Right cardiac atrium (tissue), 5 donors: Measurements from ENCODE around the gene MAD1L1. TPM values are rescaled to one million over a fixed set of nuclear protein-coding genes. Genes with fewer than 3 reads are reported as not detected.
"Not testable (repeated sequence)": the region's sequence is repeated elsewhere in the genome, so short reads cannot be mapped to it uniquely, and the experiment has no call there.

ENCODE experiments used
- ATAC-seq, 2 donors: fragments of 200-7000 bp; cut with Tn5 transposase; one replicate each; pipeline versions ENCODE4 v1.8.0 to v1.9.1; 2020; ENCODE audit warnings: moderate library complexity in 2 of 2, mild to moderate bottlenecking in 1 of 2
- DNase-seq, 3 donors: peaks; one replicate each; pipeline ENCODE4 v3.0.0-alpha.2; 2020
- H3K27ac ChIP-seq: one replicate; pipeline ENCODE4 v1.5.1; 2013; ENCODE audit warnings: mild to moderate bottlenecking, low read length, control low read depth, moderate library complexity
- H3K27me3 ChIP-seq: one replicate; pipeline ENCODE4 v1.6.1; 2013; ENCODE audit not compliant: control insufficient read depth, insufficient read depth
- H3K4me1 ChIP-seq: one replicate; pipeline ENCODE4 v1.6.1; 2013; ENCODE audit warnings: low read length; ENCODE audit not compliant: control insufficient read depth, insufficient read depth
- H3K4me3 ChIP-seq: one replicate; pipeline ENCODE4 v1.5.1; 2013; ENCODE audit warnings: low read length, control low read depth
- H3K9me3 ChIP-seq: one replicate; pipeline ENCODE4 v1.6.1; 2013; ENCODE audit warnings: low read length; ENCODE audit not compliant: control insufficient read depth
- WGBS: extraction: QIAGEN DNeasy Blood & Tissue Kit; methylation state at CpG from one replicate; pipeline ENCODE4 v1.1.7; 2013; 5-methylcytosine and 5-hydroxymethylcytosine counted together
- intact Hi-C, 4 donors: fragments of 100-400 bp; cut with DNase I; formaldehyde crosslinking; loops; one replicate each; pipeline versions ENCODE4 v1.11.0 to v1.14.0; 2022 to 2023
- polyA plus RNA-seq: library from polyadenylated mRNA; stranded (reverse); fragments of 200-250 nt; gene quantifications from one replicate; pipeline ENCODE4 v1.2.3, GENCODE V29; 2013
- total RNA-seq, 4 donors: library from RNA; stranded (reverse); fragmentation: NEBNext Ultra II Directional; extraction: Animal tissue kit (Norgen Biotek cat#: 25700); gene quantifications; one replicate each; pipeline ENCODE4 v1.2.1, GENCODE V29; 2021
- donor health status: healthy with polysubstance abuse.
- donor health status: DM: no; HTN: yes; CAD: no.
- donor health status: DM: no; HTN: no; CAD: no.
- donor health status: DM: no; HTN: yes; CAD: no; lungs with severe emphysema.
- donor health status: DM: yes; HTN: yes; CAD: no.

Gene MAD1L1
- total and polyA plus RNA-seq, 5 donors = 15.3 to 41.0 (median 33.7) TPM

DNA sequence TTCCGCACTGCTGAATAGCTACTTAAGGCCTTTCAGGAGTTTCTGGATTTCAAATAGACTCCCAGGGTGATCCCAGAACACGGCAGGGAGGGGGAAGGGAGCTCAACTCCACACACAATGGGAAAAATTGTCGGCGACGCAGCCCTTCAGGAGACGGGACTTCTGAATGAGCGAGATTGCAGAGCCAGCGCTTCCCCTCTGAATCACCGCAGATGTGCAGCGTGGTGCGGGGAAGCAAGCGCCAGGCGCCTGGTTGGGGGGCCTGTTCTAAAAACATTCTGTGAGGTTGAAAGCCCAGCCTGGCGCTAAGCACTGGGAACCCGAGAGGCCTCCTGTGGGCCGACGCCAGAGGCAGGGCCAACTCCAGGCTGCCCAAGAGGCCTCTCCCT lies 163.3 kb downstream of the MAD1L1 start:
- H3K27ac ChIP-seq = no peak overlapping the region
- intact Hi-C loops = no loop called here
- H3K4me1 ChIP-seq = no peaks in the 10 kb centered on the region
- WGBS = 69% methylated on average over 17 of the region's 17 CpGs
- H3K9me3 ChIP-seq = no peaks in the 10 kb centered on the region
- no peak overlapping the region for H3K4me3 ChIP-seq
- H3K27me3 ChIP-seq = no peaks in the 10 kb centered on the region
- DNase-seq (no peak), ATAC-seq (no peak)

DNA sequence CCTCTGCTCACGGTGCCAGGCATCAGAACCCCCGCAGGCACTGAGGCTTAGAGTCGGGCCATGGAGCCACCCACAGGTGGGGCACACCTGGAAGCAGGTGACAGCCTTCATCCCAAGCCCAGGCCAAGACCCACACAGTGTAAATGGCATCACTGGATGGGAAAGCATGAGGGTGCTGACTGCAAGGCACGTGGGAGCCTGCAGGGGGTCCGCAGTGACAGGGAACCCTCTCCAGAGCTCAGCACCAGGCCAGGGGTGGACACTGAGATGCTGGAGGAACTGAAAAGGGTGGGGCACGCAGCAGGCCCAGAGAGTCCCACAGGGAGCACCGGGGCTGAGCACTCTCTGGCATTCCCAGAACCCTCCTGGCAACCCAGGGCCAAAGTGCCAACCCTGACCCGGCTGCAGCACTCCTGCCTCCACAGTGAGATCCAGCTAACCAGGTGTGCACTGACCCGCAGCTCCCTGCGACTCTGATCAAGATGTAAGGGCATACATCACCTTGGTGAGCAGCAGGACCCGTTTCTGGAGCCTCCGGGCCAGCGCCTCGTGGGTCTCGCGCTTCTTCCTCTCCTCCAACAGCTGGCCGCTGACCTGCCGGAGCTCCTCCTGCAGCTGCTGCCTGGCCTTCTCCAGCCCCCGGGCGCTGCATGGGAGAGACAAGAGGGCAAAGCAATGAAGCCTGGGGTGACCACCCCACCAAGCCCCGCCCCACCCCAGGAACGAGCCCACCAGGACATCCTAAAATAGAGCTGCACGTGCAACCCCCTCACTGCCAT lies 163.9 kb downstream of the MAD1L1 start:
- intact Hi-C loops = no loop called here
- Histone ChIP-seq H3K9me3 (no peaks in the 10 kb centered on the region), H3K27ac (no peak overlapping the region), H3K27me3 (no peaks in the 10 kb centered on the region), H3K4me1 (peaks cover 1% of the 10 kb centered on the region), H3K4me3 (no peak overlapping the region)
- ATAC-seq (no peak), DNase-seq (no peak)
- WGBS = 85% methylated on average over 23 of the region's 23 CpGs

DNA sequence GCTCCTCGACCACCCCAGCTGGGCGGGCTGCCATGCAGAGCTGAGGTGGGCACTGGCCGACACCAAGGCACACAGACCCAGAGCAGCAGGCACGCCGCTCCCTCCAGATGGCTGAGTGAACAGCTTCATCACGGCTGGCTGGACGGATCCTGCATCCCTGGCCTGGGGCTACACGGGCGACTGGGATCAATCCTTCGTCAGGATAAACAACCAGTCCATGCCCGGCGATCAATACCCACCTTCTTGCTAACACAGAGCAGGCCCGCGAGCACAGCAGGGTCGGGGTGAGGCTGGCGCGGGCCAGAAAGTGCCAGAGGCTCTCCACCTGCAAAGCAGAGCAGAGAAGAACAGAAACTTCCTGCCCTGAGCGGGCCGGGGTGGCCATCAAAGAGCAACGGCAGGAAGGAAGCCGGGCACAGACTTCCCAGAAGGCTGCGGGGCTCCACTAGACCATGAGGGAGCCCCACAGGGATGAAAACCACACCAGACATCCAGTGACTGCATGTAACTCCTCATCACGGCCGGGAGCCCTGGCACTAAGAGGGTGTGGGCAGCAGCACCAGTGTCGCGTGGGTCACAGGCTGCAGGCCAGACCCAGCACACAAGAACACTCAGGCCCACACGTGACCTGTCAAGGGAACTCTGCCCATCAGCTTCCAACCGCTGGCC lies 166.4 kb downstream of the MAD1L1 start:
- WGBS = 88% methylated on average over 28 of the region's 28 CpGs
- ATAC-seq (no peak), DNase-seq (no peak)

DNA sequence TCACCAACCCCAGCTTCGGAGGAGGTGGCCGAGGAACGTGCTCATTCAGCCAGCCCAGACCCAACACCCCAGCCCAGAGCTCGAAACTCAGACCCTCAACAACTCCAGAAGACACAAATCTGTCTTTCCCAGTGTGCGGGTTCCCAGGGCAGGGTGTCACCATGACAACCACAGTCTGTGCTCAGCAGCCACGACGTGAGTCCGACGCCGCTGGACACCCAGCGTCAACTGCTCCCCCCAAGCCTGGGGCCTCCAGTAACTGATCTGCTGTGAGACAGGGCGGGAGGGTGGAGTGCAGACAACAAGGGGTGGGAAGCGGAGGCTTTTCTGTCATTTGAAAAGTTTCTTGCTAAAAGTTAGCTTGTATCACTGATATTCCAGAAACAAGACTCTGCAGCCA lies 167.2 kb downstream of the MAD1L1 start:
- DNase-seq (no peak), ATAC-seq (no peak)
- Histone ChIP-seq H3K27me3 (no peaks in the 10 kb centered on the region), H3K27ac (no peak overlapping the region), H3K4me1 (peaks cover 1% of the 10 kb centered on the region), H3K9me3 (no peaks in the 10 kb centered on the region), H3K4me3 (no peak overlapping the region)
- 91% methylated on average over 13 of the region's 13 CpGs for WGBS
- intact Hi-C loops = no loop called here

More for the DNA sequence above, 166.4 kb downstream of the MAD1L1 start:
- Histone ChIP-seq H3K4me1 (peaks cover 1% of the 10 kb centered on the region), H3K4me3 (no peak overlapping the region), H3K27ac (no peak overlapping the region), H3K27me3 (no peaks in the 10 kb centered on the region), H3K9me3 (no peaks in the 10 kb centered on the region)
- intact Hi-C loops = no loop called here

DNA sequence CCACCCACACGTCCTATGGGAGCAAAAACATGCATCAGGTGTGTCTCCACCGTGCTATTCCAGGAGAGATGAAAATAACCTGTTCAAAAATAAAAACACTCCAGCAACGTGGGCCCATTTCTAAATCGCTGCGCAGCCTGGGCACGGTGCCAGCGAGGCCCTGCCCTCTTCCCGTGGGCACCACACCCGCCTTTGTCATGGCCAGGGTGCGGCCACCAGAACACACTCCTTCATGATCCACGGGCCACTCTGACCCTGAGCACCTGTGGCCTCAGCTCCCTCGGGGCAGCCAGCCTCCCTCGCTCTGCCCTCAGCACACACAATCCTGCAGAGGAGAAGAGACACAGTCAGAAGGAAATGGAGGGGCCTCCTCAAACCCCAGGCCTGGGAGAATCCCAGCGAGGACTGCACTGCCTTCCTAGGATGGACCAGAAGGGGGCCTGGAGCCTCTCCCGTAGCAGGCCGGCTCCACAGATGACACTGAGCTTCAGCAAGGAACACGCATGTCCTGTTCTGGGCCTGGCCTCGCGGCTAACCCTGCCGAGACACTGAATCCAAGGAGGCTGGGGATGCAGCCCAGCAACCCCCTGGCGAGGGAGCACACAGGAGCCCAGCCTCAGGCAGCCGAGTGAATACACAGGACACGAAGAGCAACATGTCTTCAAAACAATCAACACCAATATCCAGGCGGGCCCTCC lies 169.0 kb downstream of the MAD1L1 start:
- Histone ChIP-seq H3K27me3 (no peaks in the 10 kb centered on the region), H3K9me3 (no peaks in the 10 kb centered on the region), H3K4me1 (peaks cover 1% of the 10 kb centered on the region), H3K4me3 (no peak overlapping the region), H3K27ac (no peak overlapping the region)
- 62% methylated on average over 24 of the region's 24 CpGs for WGBS
- DNase-seq = peak; percentile 50 to 79 (median 75)
- peak; percentile 52 to 81 for ATAC-seq
- intact Hi-C loops = no loop called here

DNA sequence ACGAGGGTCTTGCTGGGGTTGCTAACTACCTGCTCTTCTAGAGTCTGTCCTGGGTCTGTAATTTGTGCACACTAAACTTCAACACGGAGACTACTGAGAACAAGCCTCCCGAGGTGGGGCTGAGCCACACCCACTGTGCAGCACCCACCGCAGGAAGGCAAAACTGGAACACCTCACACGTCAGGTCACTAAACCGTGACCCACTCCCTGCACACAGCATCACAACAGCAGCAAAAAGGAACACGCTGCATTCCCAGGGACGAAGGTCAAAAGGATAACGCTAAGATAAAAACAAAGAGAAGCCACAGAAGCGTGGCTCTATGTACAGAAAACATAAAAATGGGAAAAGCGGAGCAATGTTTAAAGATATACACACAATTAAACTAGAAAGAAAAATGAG lies 170.1 kb downstream of the MAD1L1 start:
- ATAC-seq = no peak
- no peak overlapping the region for H3K27ac ChIP-seq
- WGBS = 83% methylated on average over 11 of the region's 11 CpGs
- no peaks in the 10 kb centered on the region for H3K27me3 ChIP-seq
- peaks cover 1% of the 10 kb centered on the region for H3K4me1 ChIP-seq
- no peak for DNase-seq
- intact Hi-C loops = no loop called here
- H3K9me3 ChIP-seq = no peaks in the 10 kb centered on the region
- H3K4me3 ChIP-seq = no peak overlapping the region

DNA sequence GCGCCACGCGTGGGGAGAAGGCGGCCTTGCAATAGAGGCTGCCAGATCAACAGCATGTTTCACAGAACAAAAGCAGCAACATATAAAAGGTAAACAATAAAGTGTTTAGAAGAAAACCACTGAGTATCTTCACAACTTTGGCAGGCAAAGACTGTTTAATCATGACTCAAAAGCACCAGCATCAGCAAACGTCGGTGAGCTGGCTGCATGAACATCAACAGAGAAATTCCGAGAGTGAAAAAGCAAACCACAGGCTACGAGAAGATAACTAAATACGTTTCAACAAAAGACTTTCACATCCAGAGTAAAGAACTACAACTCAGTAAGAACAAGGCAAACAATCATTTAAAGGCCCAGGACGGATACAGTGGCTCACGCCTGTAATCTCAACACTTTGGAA lies 172.0 kb downstream of the MAD1L1 start:
- Histone ChIP-seq H3K9me3 (no peaks in the 10 kb centered on the region), H3K4me1 (peaks cover 1% of the 10 kb centered on the region), H3K4me3 (no peak overlapping the region), H3K27me3 (no peaks in the 10 kb centered on the region), H3K27ac (no peak overlapping the region)
- ATAC-seq = no peak
- WGBS = 93% methylated on average over 11 of the region's 11 CpGs
- intact Hi-C loops = no loop called here
- DNase-seq = no peak

DNA sequence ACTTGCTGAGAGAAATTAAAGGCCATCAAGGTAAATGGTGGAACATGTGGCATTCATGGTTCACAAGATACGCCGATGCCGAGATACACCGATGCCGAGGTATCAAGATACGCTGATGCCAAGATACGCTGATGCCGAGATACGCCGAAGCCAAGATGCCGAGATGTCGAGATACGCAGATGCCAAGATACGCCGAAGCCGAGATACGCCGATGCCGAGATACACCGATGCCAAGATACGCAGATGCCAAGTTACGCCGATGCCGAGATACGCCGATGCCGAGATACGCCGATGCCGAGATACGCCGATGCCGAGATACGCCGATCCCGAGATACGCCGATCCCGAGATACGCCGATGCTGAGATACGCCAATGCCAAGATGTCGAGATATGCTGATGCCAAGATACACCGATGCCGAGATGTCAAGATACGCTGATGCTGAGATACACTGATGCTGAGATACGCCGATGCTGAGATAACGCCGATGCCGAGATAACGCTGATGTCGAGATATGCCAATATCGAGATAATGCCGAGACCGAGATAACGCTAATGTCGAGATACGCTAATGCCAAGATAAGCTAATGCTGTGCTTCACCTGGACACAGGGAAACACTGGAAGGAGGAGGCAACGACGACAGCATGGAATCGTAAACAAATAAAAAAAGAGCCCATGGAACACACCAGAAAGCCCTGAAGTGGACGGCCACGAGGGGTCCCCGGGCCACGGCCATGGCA lies 172.6 kb downstream of the MAD1L1 start:
- Histone ChIP-seq H3K4me3 (no peak overlapping the region), H3K27ac (no peak overlapping the region), H3K4me1 (peaks cover 1% of the 10 kb centered on the region), H3K27me3 (no peaks in the 10 kb centered on the region), H3K9me3 (no peaks in the 10 kb centered on the region)
- no peak for DNase-seq
- no peak for ATAC-seq
- intact Hi-C loops = no loop called here
- 99% methylated on average over 66 of the region's 66 CpGs for WGBS

DNA sequence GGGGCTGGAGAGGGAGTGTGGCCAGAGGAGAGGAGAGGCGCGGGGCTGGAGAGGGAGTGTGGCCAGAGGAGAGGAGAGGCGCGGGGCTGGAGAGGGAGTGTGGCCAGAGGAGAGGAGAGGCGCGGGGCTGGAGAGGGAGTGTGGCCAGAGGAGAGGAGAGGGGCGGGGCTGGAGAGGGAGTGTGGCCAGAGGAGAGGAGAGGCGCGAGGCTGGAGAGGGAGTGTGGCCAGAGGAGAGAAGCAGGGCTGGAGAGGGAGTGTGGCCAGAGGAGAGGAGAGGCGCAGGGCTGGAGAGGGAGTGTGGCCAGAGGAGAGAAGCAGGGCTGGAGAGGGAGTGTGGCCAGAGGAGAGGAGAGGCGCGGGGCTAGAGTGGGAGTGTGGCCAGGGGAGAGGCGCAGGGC lies 174.5 kb downstream of the MAD1L1 start:
- H3K9me3 ChIP-seq, DNase-seq, H3K4me3 ChIP-seq, intact Hi-C loops, H3K4me1 ChIP-seq, H3K27me3 ChIP-seq, H3K27ac ChIP-seq, ATAC-seq: not testable (repeated sequence)
- WGBS = 34% methylated on average over 8 of the region's 13 CpGs

DNA sequence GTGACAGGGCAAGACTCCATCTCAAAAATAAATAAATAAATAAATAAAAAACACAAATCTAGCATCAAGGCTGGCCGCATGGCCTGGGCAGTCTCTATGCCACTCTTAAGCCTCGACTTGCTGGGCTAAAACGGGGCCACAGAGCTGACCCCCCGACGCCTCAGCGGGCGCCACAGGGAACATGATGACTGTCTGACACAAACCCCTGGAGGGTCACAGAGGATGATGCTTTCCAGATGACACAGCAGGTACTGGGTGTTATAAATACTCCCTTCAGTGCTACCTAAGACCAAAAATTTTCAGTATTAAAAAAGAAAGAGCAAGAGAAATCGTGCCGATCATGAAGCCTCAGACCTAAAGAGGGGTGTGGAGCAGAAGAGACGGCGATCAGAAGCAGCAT lies 176.8 kb downstream of the MAD1L1 start:
- ATAC-seq = no peak
- Histone ChIP-seq H3K4me1 (no peaks in the 10 kb centered on the region), H3K4me3 (no peak overlapping the region), H3K9me3 (no peaks in the 10 kb centered on the region), H3K27me3 (no peaks in the 10 kb centered on the region), H3K27ac (no peak overlapping the region)
- intact Hi-C loops = no loop called here
- no peak for DNase-seq
- 96% methylated on average over 11 of the region's 11 CpGs for WGBS

DNA sequence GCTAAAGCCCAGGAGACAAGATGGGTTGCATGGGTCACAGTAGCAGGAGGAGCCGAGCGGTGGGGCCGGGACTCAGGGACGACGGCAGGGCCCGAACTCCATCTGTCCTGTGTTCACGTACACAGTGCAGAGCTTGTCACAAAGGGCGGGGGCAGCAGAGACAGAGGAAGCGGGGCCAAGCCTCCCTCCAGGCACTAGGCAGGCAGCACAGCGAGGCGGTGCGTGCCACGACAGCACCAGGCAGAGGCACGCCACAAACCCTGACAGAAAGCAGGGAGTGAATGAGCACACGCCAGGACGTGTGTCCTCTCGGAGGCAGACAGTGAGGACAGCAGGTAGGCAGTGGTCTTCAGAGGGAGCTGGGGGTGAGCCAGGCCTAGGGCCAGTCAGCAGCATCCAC lies 177.8 kb downstream of the MAD1L1 start:
- ATAC-seq (no peak), DNase-seq (no peak)
- 94% methylated on average over 17 of the region's 17 CpGs for WGBS
- intact Hi-C loops = no loop called here
- no peak overlapping the region for H3K4me3 ChIP-seq
- no peaks in the 10 kb centered on the region for H3K9me3 ChIP-seq
- no peak overlapping the region for H3K27ac ChIP-seq
- no peaks in the 10 kb centered on the region for H3K27me3 ChIP-seq
- no peaks in the 10 kb centered on the region for H3K4me1 ChIP-seq
